ENCODE results near the gene GDA.

Gene GDA

GRCh38 chr9:72168075-72168474, 18.8 kb downstream of the GDA start:
- no peak overlapping the region for H3K4me3 ChIP-seq (ENCODE audit: low read depth, low read length)
- TF ChIP-seq MAX (IDR thresholded peaks at IDR 0.05; ENCODE audit: low read depth, low read length) (no peak), MYC (IDR thresholded peaks at IDR 0.05; ENCODE audit: low read depth, low read length) (no peak), CTCF (IDR thresholded peaks at IDR 0.05; ENCODE audit: low read depth, low read length) (no peak), POLR2A (IDR thresholded peaks at IDR 0.05; ENCODE audit: extremely low read depth, insufficient read length) (no peak)
- no peak for DNase-seq (ENCODE audit: low read depth)

GRCh38 chr9:72169178-72169577, 19.9 kb downstream of the GDA start:
- no peak for DNase-seq (ENCODE audit: low read depth)
- H3K4me3 ChIP-seq (ENCODE audit: low read depth, low read length) = no peak overlapping the region
- TF ChIP-seq POLR2A (IDR thresholded peaks at IDR 0.05; ENCODE audit: extremely low read depth, insufficient read length) (no peak), CTCF (IDR thresholded peaks at IDR 0.05; ENCODE audit: low read depth, low read length) (no peak), MAX (IDR thresholded peaks at IDR 0.05; ENCODE audit: low read depth, low read length) (no peak), MYC (IDR thresholded peaks at IDR 0.05; ENCODE audit: low read depth, low read length) (no peak)

GRCh38 chr9:72173080-72173479, 23.8 kb downstream of the GDA start:
- H3K4me3 ChIP-seq (ENCODE audit: low read depth, low read length) = no peak overlapping the region
- peak; percentile 2 for DNase-seq (ENCODE audit: low read depth)
- TF ChIP-seq CTCF (IDR thresholded peaks at IDR 0.05; ENCODE audit: low read depth, low read length) (no peak), MYC (IDR thresholded peaks at IDR 0.05; ENCODE audit: low read depth, low read length) (no peak), POLR2A (IDR thresholded peaks at IDR 0.05; ENCODE audit: extremely low read depth, insufficient read length) (no peak), MAX (IDR thresholded peaks at IDR 0.05; ENCODE audit: low read depth, low read length) (no peak)

- DNase-seq (ENCODE audit: low read depth) = no peak
- TF ChIP-seq POLR2A (IDR thresholded peaks at IDR 0.05; ENCODE audit: extremely low read depth, insufficient read length) = no peak
- no peak for TF ChIP-seq MAX (IDR thresholded peaks at IDR 0.05; ENCODE audit: low read depth, low read length)
- TF ChIP-seq CTCF (IDR thresholded peaks at IDR 0.05; ENCODE audit: low read depth, low read length) = no peak
- TF ChIP-seq MYC (IDR thresholded peaks at IDR 0.05; ENCODE audit: low read depth, low read length) = no peak
- H3K4me3 ChIP-seq (ENCODE audit: low read depth, low read length) = no peak overlapping the region
Measured at GRCh38 chr9:72185561-72185960, 36.3 kb downstream of the GDA start.

- DNase-seq (ENCODE audit: low read depth) = no peak
- H3K4me3 ChIP-seq (ENCODE audit: low read depth, low read length) = no peak overlapping the region
- TF ChIP-seq CTCF (IDR thresholded peaks at IDR 0.05; ENCODE audit: low read depth, low read length) (no peak), POLR2A (IDR thresholded peaks at IDR 0.05; ENCODE audit: extremely low read depth, insufficient read length) (no peak), MYC (IDR thresholded peaks at IDR 0.05; ENCODE audit: low read depth, low read length) (no peak), MAX (IDR thresholded peaks at IDR 0.05; ENCODE audit: low read depth, low read length) (no peak)
Measured at GRCh38 chr9:72187121-72187695, 38.0 kb downstream of the GDA start.

All from NB4 (cell line).